ENCODE measurements around the gene SLC35F1. TPM values are rescaled to one million over a fixed set of nuclear protein-coding genes. Genes with fewer than 3 reads are reported as not detected.

Gene SLC35F1
- total and polyA plus RNA-seq, 2 donors (not counting 1 experiment from before 2014, with no cell fraction given) = not detected

DNA sequence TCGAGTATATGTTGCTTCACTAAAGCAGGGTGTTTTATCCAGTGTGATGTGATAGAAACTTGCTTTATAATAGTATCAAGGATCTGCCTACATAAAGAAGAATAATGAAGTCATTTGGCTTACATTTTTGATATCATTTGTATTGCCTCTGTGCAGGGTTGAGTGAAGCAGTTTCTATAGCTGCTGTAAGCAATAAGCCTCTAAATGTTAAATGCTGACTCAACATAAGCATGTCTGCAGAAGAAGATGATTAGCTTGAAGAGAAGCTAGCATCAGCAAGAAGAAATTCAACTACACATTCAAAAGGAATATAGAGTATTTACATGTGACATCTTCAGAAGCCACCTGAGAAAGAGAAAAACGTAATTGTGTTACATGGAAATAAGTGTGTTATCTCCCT is 17.6 kb downstream of the SLC35F1 start:
- no peak for DNase-seq
- H3K27me3 Mint-ChIP-seq = peaks cover 12% of the 10 kb centered on the region
- intact Hi-C loops (cut with micrococcal nuclease) = no loop called here
- WGBS (ENCODE audit: insufficient coverage) = no CpG with 5 or more reads among the region's 2 CpGs
- peaks cover 0 to 12% (median 3%) of the 10 kb centered on the region in 4 experiments for H3K27me3 ChIP-seq (replicated peaks in 1 of 4; ENCODE audit: control extremely low read depth in 1 of 4, control insufficient read depth in 3 of 4, insufficient read depth in 4 of 4, low read length in 3 of 4)
- no peaks in the 10 kb centered on the region for H3K79me2 ChIP-seq (ENCODE audit: control insufficient read depth, insufficient read depth, low read length)
- ATAC-seq (ENCODE audit: low read depth) = no peak
- no peak overlapping the region for H3K9ac ChIP-seq (ENCODE audit: low read length)
- H3K27ac ChIP-seq (ENCODE audit: low read length in 2 of 2) = no peak overlapping the region
- H3K27ac Mint-ChIP-seq = no peak overlapping the region
- peaks cover 16% of the 10 kb centered on the region for H3K9me3 Mint-ChIP-seq (ENCODE audit: insufficient read depth)
- no peaks in the 10 kb centered on the region for H3K36me3 ChIP-seq (replicated peaks in 1 of 2; ENCODE audit: control extremely low read depth in 1 of 2, control insufficient read depth in 1 of 2, extremely low read depth in 1 of 2, insufficient read depth in 2 of 2, low read length in 1 of 2)
- no peak overlapping the region for H3K4me3 ChIP-seq (ENCODE audit: control extremely low read depth in 1 of 5, extremely low read depth in 1 of 5, insufficient read depth in 1 of 5, low read depth in 2 of 5, low read length in 4 of 5)
- CTCF ChIA-PET = no interaction called here
- TF ChIP-seq, protein P1, sequence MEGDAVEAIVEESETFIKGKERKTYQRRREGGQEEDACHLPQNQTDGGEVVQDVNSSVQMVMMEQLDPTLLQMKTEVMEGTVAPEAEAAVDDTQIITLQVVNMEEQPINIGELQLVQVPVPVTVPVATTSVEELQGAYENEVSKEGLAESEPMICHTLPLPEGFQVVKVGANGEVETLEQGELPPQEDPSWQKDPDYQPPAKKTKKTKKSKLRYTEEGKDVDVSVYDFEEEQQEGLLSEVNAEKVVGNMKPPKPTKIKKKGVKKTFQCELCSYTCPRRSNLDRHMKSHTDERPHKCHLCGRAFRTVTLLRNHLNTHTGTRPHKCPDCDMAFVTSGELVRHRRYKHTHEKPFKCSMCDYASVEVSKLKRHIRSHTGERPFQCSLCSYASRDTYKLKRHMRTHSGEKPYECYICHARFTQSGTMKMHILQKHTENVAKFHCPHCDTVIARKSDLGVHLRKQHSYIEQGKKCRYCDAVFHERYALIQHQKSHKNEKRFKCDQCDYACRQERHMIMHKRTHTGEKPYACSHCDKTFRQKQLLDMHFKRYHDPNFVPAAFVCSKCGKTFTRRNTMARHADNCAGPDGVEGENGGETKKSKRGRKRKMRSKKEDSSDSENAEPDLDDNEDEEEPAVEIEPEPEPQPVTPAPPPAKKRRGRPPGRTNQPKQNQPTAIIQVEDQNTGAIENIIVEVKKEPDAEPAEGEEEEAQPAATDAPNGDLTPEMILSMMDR (IDR thresholded peaks at IDR 0.05) = no peak
- TF ChIP-seq EZH2 (IDR thresholded peaks at IDR 0.05; ENCODE audit: borderline replicate concordance, insufficient read depth, low read depth, low read length, poor library complexity, severe bottlenecking) = no peak
- POLR2A ChIA-PET = no interaction called here
- no peak overlapping the region for H3K4me2 ChIP-seq (replicated peaks; ENCODE audit: low read depth, low read length, poor library complexity, severe bottlenecking)
- H4K20me1 ChIP-seq (ENCODE audit: control insufficient read depth, insufficient read depth, low read length, poor library complexity, severe bottlenecking) = no peaks in the 10 kb centered on the region
- H3K4me3 Mint-ChIP-seq = no peak overlapping the region
- H3K4me1 Mint-ChIP-seq = no peaks in the 10 kb centered on the region
- peaks cover 0 to 20% (median 0%) of the 10 kb centered on the region in 3 donors for H3K9me3 ChIP-seq (ENCODE audit: control extremely low read depth in 1 of 3, control insufficient read depth in 2 of 3, insufficient read depth in 1 of 3, low read length in 2 of 3)
- H3K4me1 ChIP-seq (ENCODE audit: control insufficient read depth in 2 of 2, insufficient read depth in 2 of 2, low read length in 2 of 2) = no peaks in the 10 kb centered on the region
- H2AFZ ChIP-seq (ENCODE audit: insufficient read depth, low read depth, low read length, poor library complexity, severe bottlenecking) = no peak overlapping the region

DNA sequence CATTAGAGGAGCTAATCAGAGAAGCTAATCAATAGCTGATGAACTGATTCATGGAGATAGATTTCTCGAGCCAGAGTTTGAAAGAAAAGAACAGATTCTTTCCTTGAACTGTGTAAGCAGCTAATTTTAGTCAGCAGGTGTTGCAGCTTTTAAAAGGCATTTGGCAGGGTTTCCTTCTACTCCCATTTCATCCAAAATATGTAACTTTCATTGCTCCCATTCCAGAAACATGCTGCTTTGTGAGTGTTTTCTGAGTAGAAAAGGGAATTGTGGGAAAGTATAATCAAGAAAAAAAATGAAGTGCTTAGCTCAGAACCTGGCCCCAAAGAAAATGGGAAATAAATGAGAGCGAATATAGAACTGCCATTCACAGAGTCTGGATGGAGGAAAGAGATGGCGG is 20.8 kb downstream of the SLC35F1 start:
- no peak overlapping the region for H3K9ac ChIP-seq (ENCODE audit: low read length)
- peaks cover 5% of the 10 kb centered on the region for H3K27me3 Mint-ChIP-seq
- no peak overlapping the region for H2AFZ ChIP-seq (ENCODE audit: insufficient read depth, low read depth, low read length, poor library complexity, severe bottlenecking)
- no peaks in the 10 kb centered on the region for H4K20me1 ChIP-seq (ENCODE audit: control insufficient read depth, insufficient read depth, low read length, poor library complexity, severe bottlenecking)
- H3K36me3 ChIP-seq (replicated peaks in 1 of 2; ENCODE audit: control extremely low read depth in 1 of 2, control insufficient read depth in 1 of 2, extremely low read depth in 1 of 2, insufficient read depth in 2 of 2, low read length in 1 of 2) = no peaks in the 10 kb centered on the region
- no peaks in the 10 kb centered on the region for H3K4me1 ChIP-seq (ENCODE audit: control insufficient read depth in 2 of 2, insufficient read depth in 2 of 2, low read length in 2 of 2)
- H3K27ac Mint-ChIP-seq = no peak overlapping the region
- ATAC-seq (ENCODE audit: low read depth) (no peak), DNase-seq (no peak)
- no peak overlapping the region for H3K4me3 Mint-ChIP-seq
- H3K4me3 ChIP-seq (ENCODE audit: control extremely low read depth in 1 of 5, extremely low read depth in 1 of 5, insufficient read depth in 1 of 5, low read depth in 2 of 5, low read length in 4 of 5) = no peak overlapping the region
- no peak overlapping the region for H3K4me2 ChIP-seq (replicated peaks; ENCODE audit: low read depth, low read length, poor library complexity, severe bottlenecking)
- intact Hi-C loops (cut with micrococcal nuclease) = no loop called here
- ChIA-PET CTCF (no interaction called here), POLR2A (no interaction called here)
- no peaks in the 10 kb centered on the region for H3K79me2 ChIP-seq (ENCODE audit: control insufficient read depth, insufficient read depth, low read length)
- no peak overlapping the region for H3K27ac ChIP-seq (ENCODE audit: low read length in 2 of 2)
- no peaks in the 10 kb centered on the region for H3K4me1 Mint-ChIP-seq
- H3K9me3 Mint-ChIP-seq (ENCODE audit: insufficient read depth) = peaks cover 20% of the 10 kb centered on the region
- 64% methylated on average over 2 of the region's 3 CpGs for WGBS (ENCODE audit: insufficient coverage)
- TF ChIP-seq, protein P1 (IDR thresholded peaks at IDR 0.05) = no peak
- TF ChIP-seq EZH2 (IDR thresholded peaks at IDR 0.05; ENCODE audit: borderline replicate concordance, insufficient read depth, low read depth, low read length, poor library complexity, severe bottlenecking) = no peak
- peaks cover 0 to 23% (median 0%) of the 10 kb centered on the region in 3 donors for H3K9me3 ChIP-seq (ENCODE audit: control extremely low read depth in 1 of 3, control insufficient read depth in 2 of 3, insufficient read depth in 1 of 3, low read length in 2 of 3)
- no peaks in the 10 kb centered on the region for H3K27me3 ChIP-seq (replicated peaks in 1 of 4; ENCODE audit: control extremely low read depth in 1 of 4, control insufficient read depth in 3 of 4, insufficient read depth in 4 of 4, low read length in 3 of 4)
